ENCODE data around the gene PSME3IP1.

The PSME3IP1 gene

GRCh38 chr16:57105184-57105583 is 80.7 kb downstream of the PSME3IP1 start:
- H4K20me1 ChIP-seq (ENCODE audit: control insufficient read depth, insufficient read depth, low read depth, low read length), result no peaks in the 10 kb centered on the region
- H3K4me3 ChIP-seq (ENCODE audit: low read length), result no peak overlapping the region
- H3K27ac ChIP-seq (ENCODE audit: low read depth, low read length), result no peak overlapping the region
- H3K36me3 ChIP-seq (ENCODE audit: control insufficient read depth, low read length), result no peaks in the 10 kb centered on the region
- no peaks in the 10 kb centered on the region for H3F3A ChIP-seq (ENCODE audit: control insufficient read depth, insufficient read depth)
- no peaks in the 10 kb centered on the region for H3K79me2 ChIP-seq (ENCODE audit: control insufficient read depth, low read length)
- no peaks in the 10 kb centered on the region for H3K9me2 ChIP-seq (replicated peaks; ENCODE audit: control insufficient read depth, low read length)
- no peak for TF ChIP-seq CTCF (IDR thresholded peaks at IDR 0.05; ENCODE audit: low read depth, low read length, poor library complexity, severe bottlenecking)
- no peak for TF ChIP-seq EZH2phosphoT487 (IDR thresholded peaks at IDR 0.05; ENCODE audit: borderline replicate concordance, low read length)
- no peaks in the 10 kb centered on the region for H3K9me3 ChIP-seq (ENCODE audit: control insufficient read depth, insufficient read depth, low read length)
- H3K4me1 ChIP-seq (ENCODE audit: control insufficient read depth, low read length), result no peaks in the 10 kb centered on the region
- no peaks in the 10 kb centered on the region for H3K27me3 ChIP-seq (ENCODE audit: control insufficient read depth, low read length)
- H3K4me2 ChIP-seq (ENCODE audit: low read length), result no peak overlapping the region

- H3K4me3 ChIP-seq (ENCODE audit: low read length), result no peak overlapping the region
- no peaks in the 10 kb centered on the region for H3K36me3 ChIP-seq (ENCODE audit: control insufficient read depth, low read length)
- H3K9me2 ChIP-seq (replicated peaks; ENCODE audit: control insufficient read depth, low read length), result no peaks in the 10 kb centered on the region
- no peak overlapping the region for H3K4me2 ChIP-seq (ENCODE audit: low read length)
- no peaks in the 10 kb centered on the region for H3K27me3 ChIP-seq (ENCODE audit: control insufficient read depth, low read length)
- no peak for TF ChIP-seq EZH2phosphoT487 (IDR thresholded peaks at IDR 0.05; ENCODE audit: borderline replicate concordance, low read length)
- no peak for TF ChIP-seq CTCF (IDR thresholded peaks at IDR 0.05; ENCODE audit: low read depth, low read length, poor library complexity, severe bottlenecking)
- H3K4me1 ChIP-seq (ENCODE audit: control insufficient read depth, low read length), result no peaks in the 10 kb centered on the region
- H4K20me1 ChIP-seq (ENCODE audit: control insufficient read depth, insufficient read depth, low read depth, low read length), result no peaks in the 10 kb centered on the region
- no peak overlapping the region for H3K27ac ChIP-seq (ENCODE audit: low read depth, low read length)
- no peaks in the 10 kb centered on the region for H3F3A ChIP-seq (ENCODE audit: control insufficient read depth, insufficient read depth)
- no peaks in the 10 kb centered on the region for H3K9me3 ChIP-seq (ENCODE audit: control insufficient read depth, insufficient read depth, low read length)
- H3K79me2 ChIP-seq (ENCODE audit: control insufficient read depth, low read length), result no peaks in the 10 kb centered on the region
Measured at GRCh38 chr16:57104706-57105105, 81.1 kb downstream of the PSME3IP1 start.

- no peaks in the 10 kb centered on the region for H3K27me3 ChIP-seq (ENCODE audit: control insufficient read depth, low read length)
- H3K4me3 ChIP-seq (ENCODE audit: low read length), result no peak overlapping the region
- no peaks in the 10 kb centered on the region for H4K20me1 ChIP-seq (ENCODE audit: control insufficient read depth, insufficient read depth, low read depth, low read length)
- H3K9me3 ChIP-seq (ENCODE audit: control insufficient read depth, insufficient read depth, low read length), result no peaks in the 10 kb centered on the region
- no peaks in the 10 kb centered on the region for H3K79me2 ChIP-seq (ENCODE audit: control insufficient read depth, low read length)
- no peak overlapping the region for H3K27ac ChIP-seq (ENCODE audit: low read depth, low read length)
- no peaks in the 10 kb centered on the region for H3F3A ChIP-seq (ENCODE audit: control insufficient read depth, insufficient read depth)
- H3K4me1 ChIP-seq (ENCODE audit: control insufficient read depth, low read length), result no peaks in the 10 kb centered on the region
- H3K4me2 ChIP-seq (ENCODE audit: low read length), result no peak overlapping the region
- no peaks in the 10 kb centered on the region for H3K36me3 ChIP-seq (ENCODE audit: control insufficient read depth, low read length)
- no peaks in the 10 kb centered on the region for H3K9me2 ChIP-seq (replicated peaks; ENCODE audit: control insufficient read depth, low read length)
- TF ChIP-seq EZH2phosphoT487 (IDR thresholded peaks at IDR 0.05; ENCODE audit: borderline replicate concordance, low read length) (no peak), CTCF (IDR thresholded peaks at IDR 0.05; ENCODE audit: low read depth, low read length, poor library complexity, severe bottlenecking) (no peak)
Measured at GRCh38 chr16:57102888-57103851, 82.7 kb downstream of the PSME3IP1 start.

Measured in DOHH2 (cell line).